C4-2B (cell line): Measurements from ENCODE around the gene EXOC3L2.

Experiments used
- H3K27ac ChIP-seq: fragments of 450-650 bp; 2 replicates; pipeline ENCODE4 v1.5.1; 2017
- CTCF ChIP-seq: fragments of 450-650 bp; conservative IDR thresholded peaks from 2 replicates; pipeline ENCODE4 v1.5.1; 2017; ENCODE audit warnings: mild to moderate bottlenecking
- ZFX ChIP-seq: fragments of 450-650 bp; IDR thresholded peaks from 2 replicates; pipeline ENCODE4 v1.6.1; 2017

Gene EXOC3L2

GRCh38 chr19:45254044-45254531, 8.9 kb upstream of the EXOC3L2 start:
- H3K27ac ChIP-seq = no peak overlapping the region
- TF ChIP-seq CTCF = no peak; the same call in 1 of the 2 replicates
- TF ChIP-seq ZFX = no peak

- TF ChIP-seq ZFX (no peak), CTCF (no peak)
- no peak overlapping the region for H3K27ac ChIP-seq
These were observed 8.3 kb upstream of the EXOC3L2 start for GRCh38 chr19:45253396-45254027.

GRCh38 chr19:45251452-45252354, 6.5 kb upstream of the EXOC3L2 start:
- TF ChIP-seq CTCF (no peak), ZFX (no peak)
- peak overlapping the region; percentile 67 for H3K27ac ChIP-seq

GRCh38 chr19:45250832-45251451, 5.7 kb upstream of the EXOC3L2 start, which contains the start of gene MARK4:
Gene MARK4 (plus strand): TSS chr19:45251271. CDS start chr19:45251589, 318 bp downstream.
- H3K27ac ChIP-seq = peak within 1 kb of the TSS; percentile 67
- TF ChIP-seq CTCF = no peak
- no peak for TF ChIP-seq ZFX

- H3K27ac ChIP-seq = peak overlapping the region; percentile 67
- no peak for TF ChIP-seq ZFX
- TF ChIP-seq CTCF = no peak
These were observed 5.1 kb upstream of the EXOC3L2 start for GRCh38 chr19:45250216-45250831.

- TF ChIP-seq ZFX (no peak), CTCF (no peak)
- H3K27ac ChIP-seq = no peak overlapping the region
These were observed 4.2 kb upstream of the EXOC3L2 start for GRCh38 chr19:45249261-45250033.
